NCI-H2029 (cell line): ENCODE measurements around the gene ADAMTS16.

Experiments used
- DNase-seq: peaks from one replicate; lab custom pipeline; 2025; lab: John Stamatoyannopoulos, UW

The ADAMTS16 gene

GRCh38 chr5:5348135-5348534 is 208.0 kb downstream of the ADAMTS16 start:
- no peak for DNase-seq

- DNase-seq: no peak
These were observed 208.4 kb downstream of the ADAMTS16 start for GRCh38 chr5:5348576-5348975.

- DNase-seq: no peak
These were observed 210.0 kb downstream of the ADAMTS16 start for GRCh38 chr5:5350101-5350500.

- no peak for DNase-seq
These were observed 211.3 kb downstream of the ADAMTS16 start for GRCh38 chr5:5351288-5351979.

GRCh38 chr5:5352675-5353074 is 212.5 kb downstream of the ADAMTS16 start:
- no peak for DNase-seq

DNA sequence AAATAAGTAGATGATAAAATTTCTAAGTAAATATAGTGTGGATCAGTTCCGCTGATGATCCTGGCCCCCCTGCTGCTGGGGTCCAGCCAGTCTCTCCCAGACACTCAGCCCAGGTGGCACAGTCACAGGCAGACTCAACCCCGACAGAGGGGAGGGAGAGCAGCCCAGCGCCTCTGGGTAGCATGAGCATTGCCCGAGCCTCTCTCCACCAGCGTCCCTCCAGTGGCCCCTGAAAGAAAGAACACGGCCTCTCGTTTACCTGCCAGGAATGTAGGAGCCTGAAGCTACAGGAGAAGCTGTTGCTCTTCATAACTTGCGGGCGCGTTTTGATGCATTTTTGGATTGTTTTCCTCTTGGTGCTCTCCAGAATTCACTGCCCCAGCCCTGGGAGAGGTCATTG is 213.6 kb downstream of the ADAMTS16 start:
- DNase-seq: no peak

DNA sequence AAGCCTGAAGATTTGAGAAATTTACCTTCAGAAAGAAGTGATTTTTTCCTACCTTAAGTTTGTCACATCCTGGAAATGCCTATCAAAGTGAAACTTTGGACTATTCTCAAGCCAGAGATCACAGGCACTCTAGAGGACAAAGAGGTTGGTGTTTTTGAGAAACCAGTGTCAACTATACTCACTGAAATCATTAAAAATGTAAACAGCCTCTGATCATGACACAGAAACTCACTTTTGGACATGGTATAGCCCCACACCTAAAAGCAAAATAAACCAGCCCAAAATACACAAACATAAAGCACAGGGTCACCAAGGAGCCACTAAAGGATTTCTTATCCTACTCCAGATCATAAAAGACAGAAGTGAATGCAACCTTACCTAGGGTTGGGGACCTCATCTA is 216.6 kb downstream of the ADAMTS16 start:
- no peak for DNase-seq

DNA sequence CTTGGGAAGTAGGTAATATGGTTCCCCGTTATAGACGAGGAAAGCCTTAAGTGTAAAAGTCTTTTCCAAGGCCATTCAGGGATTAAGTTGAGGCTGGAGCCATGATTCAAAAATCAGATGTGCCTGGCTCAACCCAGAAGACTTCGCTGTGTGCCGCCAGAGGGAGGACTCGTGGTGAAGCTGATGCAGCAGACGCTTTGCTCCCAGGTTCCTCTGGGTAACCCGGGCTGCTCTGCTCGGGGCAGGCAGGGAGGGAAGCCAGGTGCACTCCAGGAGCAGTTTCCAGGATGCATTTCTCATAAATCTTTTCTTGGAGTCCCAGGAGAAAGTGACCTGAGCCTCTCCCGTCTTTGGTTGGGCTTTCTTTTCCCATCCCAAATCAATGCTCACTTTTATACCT is 219.5 kb downstream of the ADAMTS16 start:
- no peak for DNase-seq

- DNase-seq: no peak
These were observed 220.3 kb downstream of the ADAMTS16 start for GRCh38 chr5:5360363-5360940.

DNA sequence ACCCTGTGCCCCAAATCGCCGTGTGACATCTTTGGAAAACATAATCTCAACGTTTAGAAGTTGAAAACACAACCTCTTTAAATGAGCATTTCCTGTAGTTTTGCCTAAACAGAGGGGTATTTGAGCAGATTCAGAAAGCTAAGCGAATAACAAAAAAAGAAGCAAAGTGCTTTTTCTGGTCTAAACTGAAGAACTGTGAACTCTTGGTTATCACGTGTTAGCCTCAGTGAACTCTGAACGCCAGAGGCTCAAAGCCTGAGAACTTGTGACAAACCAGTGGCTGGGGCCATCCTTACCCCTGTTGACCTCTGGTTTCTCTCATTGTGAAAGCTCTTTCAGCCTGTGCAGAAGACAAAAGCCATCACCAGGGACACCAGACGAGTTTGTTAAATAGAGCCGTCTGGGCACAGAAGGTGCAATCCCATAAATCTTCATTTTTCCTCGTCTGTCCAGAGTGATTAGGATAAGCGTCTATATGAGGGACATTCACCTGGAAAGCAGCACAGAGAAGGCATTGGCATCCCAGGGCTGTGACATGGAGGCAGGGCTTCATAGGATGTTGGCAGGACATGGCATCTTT is 220.9 kb downstream of the ADAMTS16 start:
- DNase-seq: no peak

DNA sequence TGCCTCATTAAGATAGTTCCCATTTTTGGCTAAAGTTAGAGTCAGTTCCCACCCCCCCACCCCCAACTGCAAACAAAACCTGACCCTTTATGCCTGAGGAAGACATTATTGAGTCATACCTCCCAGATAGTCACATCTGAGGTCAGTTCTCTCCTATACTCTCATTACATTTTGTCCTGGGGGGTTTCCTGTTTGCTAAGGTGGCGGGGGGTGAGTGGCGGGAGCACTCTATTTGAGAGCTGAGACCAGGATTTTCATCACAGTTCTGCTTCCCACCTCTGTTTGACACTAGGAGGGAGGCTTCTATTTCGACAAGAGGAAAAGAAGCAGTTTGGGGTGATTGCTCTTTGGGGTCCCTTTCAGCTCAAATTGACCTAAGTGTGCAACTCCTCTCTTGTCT is 222.9 kb downstream of the ADAMTS16 start:
- DNase-seq: no peak

DNA sequence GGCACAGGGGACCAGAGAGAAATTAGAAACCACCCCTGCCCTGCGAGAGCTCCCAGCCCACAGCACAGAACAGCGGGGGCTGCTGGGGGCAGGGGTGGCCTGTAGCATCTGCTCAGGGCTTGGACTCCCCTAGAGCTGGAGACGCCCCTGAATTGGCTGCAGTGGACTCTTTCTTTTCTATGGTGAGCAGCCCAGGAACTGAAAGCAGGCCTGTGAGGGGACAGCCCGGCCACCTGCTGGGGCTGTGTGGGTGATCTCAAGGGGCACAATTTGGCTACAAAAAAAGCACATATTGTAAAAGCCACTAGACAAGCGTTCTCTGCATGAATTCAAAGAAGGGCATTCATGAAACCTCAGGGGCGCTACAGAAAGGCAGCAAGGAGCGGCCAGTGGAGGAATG is 224.8 kb downstream of the ADAMTS16 start:
- DNase-seq: no peak

DNA sequence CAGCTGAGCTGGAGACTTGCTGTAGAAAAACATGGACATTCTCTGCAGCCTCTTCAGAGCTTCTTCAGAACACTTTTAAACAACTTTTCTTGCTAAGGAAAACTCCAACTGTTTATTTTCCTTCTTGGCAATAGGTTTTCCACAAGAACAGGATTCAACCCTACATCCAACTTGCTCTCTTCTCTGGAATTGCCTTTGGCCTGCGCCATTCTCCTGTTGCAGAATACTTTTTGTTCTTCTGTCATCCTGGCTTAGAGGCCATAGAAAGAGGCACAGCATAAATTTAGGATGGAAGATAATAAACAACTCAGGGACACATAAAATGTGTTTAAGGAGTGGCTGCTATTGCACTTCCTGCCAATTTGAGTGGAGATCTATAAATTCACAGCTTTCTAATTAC is 227.6 kb downstream of the ADAMTS16 start:
- no peak for DNase-seq

DNA sequence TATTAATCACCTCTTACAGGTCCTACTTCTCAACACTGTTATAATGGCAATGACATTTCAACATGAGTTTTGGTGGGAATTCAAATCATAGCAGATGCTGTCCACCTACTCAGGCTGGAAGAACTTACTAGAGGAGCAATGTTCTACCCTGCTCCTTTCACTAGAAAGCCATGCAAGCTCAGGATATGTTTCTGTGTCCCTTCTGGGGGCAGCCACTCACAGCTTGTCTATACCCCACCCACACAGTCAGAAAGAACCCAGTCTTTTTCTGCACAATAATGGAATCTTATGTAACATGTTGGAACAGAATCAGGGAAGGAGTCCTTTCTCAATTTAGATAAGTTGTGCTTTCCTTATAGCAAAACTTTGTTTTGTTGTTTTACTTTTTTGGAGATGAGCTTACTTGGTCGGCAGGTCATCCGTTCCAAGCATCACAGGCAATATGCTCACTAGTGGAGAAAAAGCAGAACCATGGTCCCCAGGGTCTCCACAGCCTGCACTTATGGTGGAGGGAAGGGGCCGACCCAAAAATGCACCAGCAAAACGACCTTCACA is 229.0 kb downstream of the ADAMTS16 start:
- no peak for DNase-seq
